ENCODE data around the gene ZNF567. TPM values are rescaled to one million over a fixed set of nuclear protein-coding genes. Genes with fewer than 3 reads are reported as not detected.

ZNF567 gene
- polyA plus RNA-seq, 3 donors, result 0.84 to 1.7 (median 1.5) TPM

- Mint-ChIP-seq H3K9me3 (peaks cover 28 to 82% (median 65%) of the 10 kb centered on the region in 7 donors), H3K27ac (no peak overlapping the region), H3K4me3 (no peak overlapping the region), H3K4me1 (no peaks in the 10 kb centered on the region), H3K36me3 (peaks cover 0 to 12% of the 10 kb centered on the region in 2 donors), H3K27me3 (ENCODE audit: low read depth in 3 of 3) (peaks cover 0 to 3% (median 3%) of the 10 kb centered on the region in 3 donors)
- no peak overlapping the region for H3K27ac ChIP-seq (ENCODE audit: low read depth in 1 of 2, low read length in 2 of 2)
- peaks cover 0 to 10% of the 10 kb centered on the region in 2 donors for H3K36me3 ChIP-seq (replicated peaks in 1 of 2; ENCODE audit: control insufficient read depth in 1 of 2, insufficient read depth in 2 of 2, low read length in 2 of 2)
- H2AFZ ChIP-seq (ENCODE audit: insufficient read depth, low read depth, low read length, poor library complexity, severe bottlenecking), result no peak overlapping the region
- no peak for DNase-seq
- no peaks in the 10 kb centered on the region for H3K4me1 ChIP-seq (ENCODE audit: control insufficient read depth in 1 of 2, insufficient read depth in 2 of 2, low read length in 2 of 2)
- H3K79me2 ChIP-seq (ENCODE audit: insufficient read depth, low read length), result no peaks in the 10 kb centered on the region
- no peak for TF ChIP-seq CTCF (IDR thresholded peaks at IDR 0.05)
- intact Hi-C loops (cut with micrococcal nuclease), result no loop called here
- peak overlapping the region in 1 of 3 experiments; percentile 30 for H3K4me3 ChIP-seq (replicated peaks in 1 of 3; ENCODE audit: low read depth in 2 of 3, low read length in 3 of 3)
- peaks cover 66 to 81% of the 10 kb centered on the region in 2 donors for H3K9me3 ChIP-seq (replicated peaks in 1 of 2; ENCODE audit: control insufficient read depth in 1 of 2, insufficient read depth in 1 of 2, low read length in 2 of 2)
- H3K4me2 ChIP-seq (replicated peaks; ENCODE audit: extremely low read depth, low read length, poor library complexity, severe bottlenecking), result no peak overlapping the region
- H4K20me1 ChIP-seq (ENCODE audit: insufficient read depth, low read length), result no peaks in the 10 kb centered on the region
- no peak overlapping the region for H3K9ac ChIP-seq (ENCODE audit: insufficient read depth, low read length, poor library complexity, severe bottlenecking)
- no peaks in the 10 kb centered on the region for H3K27me3 ChIP-seq (ENCODE audit: control insufficient read depth in 2 of 2, insufficient read depth in 2 of 2, low read length in 2 of 2)
- WGBS (ENCODE audit: insufficient coverage), result no CpG with 5 or more reads among the region's 1 CpG
These were observed 15.0 kb upstream of the ZNF567 start for GRCh38 chr19:36672368-36672767.

- no peaks in the 10 kb centered on the region for H3K27me3 Mint-ChIP-seq (ENCODE audit: low read depth in 3 of 3)
- H3K9me3 ChIP-seq (replicated peaks in 1 of 2; ENCODE audit: control insufficient read depth in 1 of 2, insufficient read depth in 1 of 2, low read length in 2 of 2), result peaks cover 71 to 83% of the 10 kb centered on the region in 2 donors
- H4K20me1 ChIP-seq (ENCODE audit: insufficient read depth, low read length), result no peaks in the 10 kb centered on the region
- H3K36me3 Mint-ChIP-seq, result peaks cover 6 to 18% of the 10 kb centered on the region in 2 donors
- no peak overlapping the region for H2AFZ ChIP-seq (ENCODE audit: insufficient read depth, low read depth, low read length, poor library complexity, severe bottlenecking)
- no peak overlapping the region for H3K4me3 ChIP-seq (replicated peaks in 1 of 3; ENCODE audit: low read depth in 2 of 3, low read length in 3 of 3)
- no peak overlapping the region for H3K4me3 Mint-ChIP-seq
- no peak for TF ChIP-seq CTCF (IDR thresholded peaks at IDR 0.05)
- peaks cover 28 to 84% (median 67%) of the 10 kb centered on the region in 7 donors for H3K9me3 Mint-ChIP-seq
- DNase-seq, result no peak
- intact Hi-C loops (cut with micrococcal nuclease), result no loop called here
- no peak overlapping the region for H3K4me2 ChIP-seq (replicated peaks; ENCODE audit: extremely low read depth, low read length, poor library complexity, severe bottlenecking)
- H3K27me3 ChIP-seq (ENCODE audit: control insufficient read depth in 2 of 2, insufficient read depth in 2 of 2, low read length in 2 of 2), result no peaks in the 10 kb centered on the region
- no peak overlapping the region for H3K27ac Mint-ChIP-seq
- no peaks in the 10 kb centered on the region for H3K4me1 ChIP-seq (ENCODE audit: control insufficient read depth in 1 of 2, insufficient read depth in 2 of 2, low read length in 2 of 2)
- no peaks in the 10 kb centered on the region for H3K79me2 ChIP-seq (ENCODE audit: insufficient read depth, low read length)
- H3K9ac ChIP-seq (ENCODE audit: insufficient read depth, low read length, poor library complexity, severe bottlenecking), result no peak overlapping the region
- no peak overlapping the region for H3K27ac ChIP-seq (ENCODE audit: low read depth in 1 of 2, low read length in 2 of 2)
- no CpG with 5 or more reads among the region's 2 CpGs for WGBS (ENCODE audit: insufficient coverage)
- no peaks in the 10 kb centered on the region for H3K4me1 Mint-ChIP-seq
- H3K36me3 ChIP-seq (replicated peaks in 1 of 2; ENCODE audit: control insufficient read depth in 1 of 2, insufficient read depth in 2 of 2, low read length in 2 of 2), result peaks cover 0 to 24% of the 10 kb centered on the region in 2 donors
These were observed 13.2 kb upstream of the ZNF567 start for GRCh38 chr19:36674201-36674600.

Measured in CD14-positive monocyte (primary cell).